DND-41 (cell line): ENCODE data around the gene COL26A1.
"Not testable (repeated sequence)": the region's sequence is repeated elsewhere in the genome, so short reads cannot be mapped to it uniquely, and the experiment has no call there.

Experiments used
- ATAC-seq: fragments of 200-7000 bp; cut with Tn5 transposase; 3 replicates; pipeline ENCODE4 v1.9.1; 2021; ENCODE audit warnings: low read depth; ENCODE audit not compliant: insufficient read depth
- DNase-seq: peaks from one replicate; pipeline ENCODE4 v3.0.0-alpha.2; 2020
- H2AFZ ChIP-seq: 2 replicates; pipeline ENCODE4 v1.6.0; 2012; ENCODE audit warnings: low read depth, low read length
- H3K27ac ChIP-seq: 2 replicates; pipeline ENCODE4 v1.5.1; 2012; ENCODE audit warnings: low read length, inconsistent platforms
- H3K27me3 ChIP-seq: fragments of 200-600 bp; sonication (generic); 2 replicates; pipeline ENCODE4 v1.6.0; 2012; ENCODE audit warnings: low read length, mild to moderate bottlenecking, inconsistent platforms; ENCODE audit not compliant: insufficient read depth, poor library complexity
- H3K36me3 ChIP-seq: 2 replicates; pipeline ENCODE4 v1.5.1; 2012; ENCODE audit warnings: low read length, inconsistent platforms; ENCODE audit not compliant: insufficient read depth
- H3K4me1 ChIP-seq: 2 replicates; pipeline ENCODE4 v1.5.1; 2012; ENCODE audit warnings: mild to moderate bottlenecking, low read length; ENCODE audit not compliant: insufficient read depth
- H3K4me2 ChIP-seq: 2 replicates; pipeline ENCODE4 v1.6.0; 2012; ENCODE audit warnings: mild to moderate bottlenecking, moderate library complexity, low read length, inconsistent platforms; ENCODE audit not compliant: insufficient read depth
- H3K4me3 ChIP-seq, 2 experiments: fragments of 200-600 bp in 1 of 2; shearing (Covaris generic) in 1 of 2; 2 replicates each; pipeline ENCODE4 v1.5.1; 2012 to 2016; ENCODE audit warnings: inconsistent platforms in 2 of 2, low read length in 2 of 2, mild to moderate bottlenecking in 2 of 2, low read depth in 1 of 2, moderate library complexity in 1 of 2
- H3K79me2 ChIP-seq: 2 replicates; pipeline ENCODE4 v1.6.0; 2012; ENCODE audit warnings: low read length, inconsistent platforms; ENCODE audit not compliant: insufficient read depth
- H3K9ac ChIP-seq: 2 replicates; pipeline ENCODE4 v1.6.0; 2012; ENCODE audit warnings: low read depth, mild to moderate bottlenecking, inconsistent platforms, low read length, moderate library complexity
- H3K9me3 ChIP-seq: 2 replicates; pipeline ENCODE4 v1.5.1; 2012; ENCODE audit warnings: low read length, moderate library complexity, mild to moderate bottlenecking, inconsistent platforms; ENCODE audit not compliant: insufficient read depth, severe bottlenecking
- H4K20me1 ChIP-seq: 2 replicates; pipeline ENCODE4 v1.6.0; 2012; ENCODE audit warnings: low read length; ENCODE audit not compliant: insufficient read depth
- CTCF ChIP-seq: IDR thresholded peaks from 2 replicates; pipeline ENCODE4 v1.5.1; 2012; ENCODE audit warnings: borderline replicate concordance, low read length, moderate library complexity, mild to moderate bottlenecking; ENCODE audit not compliant: poor library complexity, severe bottlenecking; ENCODE audit errors: extremely low read depth
- EZH2 ChIP-seq: IDR thresholded peaks from 3 replicates; pipeline ENCODE4 v1.6.1; 2012; ENCODE audit warnings: borderline replicate concordance, low read depth, mild to moderate bottlenecking, moderate library complexity, low read length, inconsistent platforms; ENCODE audit not compliant: severe bottlenecking

The COL26A1 gene

GRCh38 chr7:101496017-101496416, 133.3 kb downstream of the COL26A1 start:
- Histone ChIP-seq H4K20me1 (no peaks in the 10 kb centered on the region), H2AFZ (no peak overlapping the region), H3K4me3 (no peak overlapping the region), H3K27ac (no peak overlapping the region), H3K9me3 (no peaks in the 10 kb centered on the region), H3K4me1 (no peaks in the 10 kb centered on the region), H3K27me3 (no peaks in the 10 kb centered on the region), H3K4me2 (no peak overlapping the region), H3K9ac (no peak overlapping the region), H3K79me2 (no peaks in the 10 kb centered on the region), H3K36me3 (no peaks in the 10 kb centered on the region)
- no peak for ATAC-seq
- DNase-seq: no peak
- TF ChIP-seq EZH2: no peak

GRCh38 chr7:101501351-101501750, 138.7 kb downstream of the COL26A1 start:
- H3K4me2 ChIP-seq: no peak overlapping the region
- H3K9ac ChIP-seq: no peak overlapping the region
- H3K27ac ChIP-seq: no peak overlapping the region
- no peaks in the 10 kb centered on the region; the same call in 1 of the 2 replicates for H4K20me1 ChIP-seq
- H3K4me3 ChIP-seq: no peak overlapping the region
- no peaks in the 10 kb centered on the region for H3K79me2 ChIP-seq
- no peaks in the 10 kb centered on the region for H3K27me3 ChIP-seq
- no peaks in the 10 kb centered on the region for H3K9me3 ChIP-seq
- H3K36me3 ChIP-seq: no peaks in the 10 kb centered on the region
- TF ChIP-seq EZH2: no peak
- no peak for TF ChIP-seq CTCF
- no peaks in the 10 kb centered on the region for H3K4me1 ChIP-seq
- no peak for ATAC-seq
- no peak overlapping the region for H2AFZ ChIP-seq
- no peak for DNase-seq

- no peaks in the 10 kb centered on the region; the same call in 1 of the 2 replicates for H4K20me1 ChIP-seq
- peaks cover 2% of the 10 kb centered on the region; the same call in 1 of the 2 replicates for H3K4me1 ChIP-seq
- no peak for TF ChIP-seq CTCF
- TF ChIP-seq EZH2: no peak
- H3K4me2 ChIP-seq: no peak overlapping the region
- no peak overlapping the region for H3K9ac ChIP-seq
- no peak overlapping the region for H3K4me3 ChIP-seq
- no peaks in the 10 kb centered on the region for H3K36me3 ChIP-seq
- H3K27me3 ChIP-seq: no peaks in the 10 kb centered on the region
- no peak overlapping the region for H2AFZ ChIP-seq
- DNase-seq (no peak), ATAC-seq (no peak)
- no peaks in the 10 kb centered on the region for H3K79me2 ChIP-seq
- H3K27ac ChIP-seq: no peak overlapping the region
- H3K9me3 ChIP-seq: no peaks in the 10 kb centered on the region
Measured at GRCh38 chr7:101502466-101503098, 139.9 kb downstream of the COL26A1 start.

GRCh38 chr7:101505510-101505909, 142.8 kb downstream of the COL26A1 start:
- H3K9me3 ChIP-seq, ATAC-seq, H3K4me1 ChIP-seq, H3K36me3 ChIP-seq, DNase-seq, H2AFZ ChIP-seq, H3K4me3 ChIP-seq, H3K4me2 ChIP-seq, H4K20me1 ChIP-seq, H3K27me3 ChIP-seq, H3K79me2 ChIP-seq, H3K27ac ChIP-seq, H3K9ac ChIP-seq: not testable (repeated sequence)
